Motor neuron (in vitro differentiated cells): ENCODE measurements around the gene LTBP1. TPM values are rescaled to one million over a fixed set of nuclear protein-coding genes. Genes with fewer than 3 reads are reported as not detected.
"Not testable (repeated sequence)": the region's sequence is repeated elsewhere in the genome, so short reads cannot be mapped to it uniquely, and the experiment has no call there.

Experiments
- ATAC-seq, 8 experiments: fragments of 200-7000 bp; cut with Tn5 transposase; replicated peaks in 6 of 8; 2 replicates each; pipeline ENCODE4 v1.8.0; 2021; ENCODE audit warnings: mild to moderate bottlenecking in 8 of 8, moderate library complexity in 8 of 8
- H3K27ac ChIP-seq, 2 donors: fragments of 250-450 bp; sonication (Bioruptor Pico); 2 replicates each; pipeline ENCODE4 v1.9.0; 2021; ENCODE audit warnings: antibody characterized with exemption in 2 of 2, mild to moderate bottlenecking in 2 of 2, moderate library complexity in 1 of 2
- H3K4me1 ChIP-seq, 2 donors: fragments of 250-450 bp; sonication (Bioruptor Pico); replicated peaks in 1 of 2; 2 replicates each; pipeline ENCODE4 v1.6.1; 2021; ENCODE audit warnings: antibody characterized with exemption in 2 of 2, mild to moderate bottlenecking in 2 of 2, moderate library complexity in 1 of 2
- H3K4me3 ChIP-seq, 5 donors: fragments of 250-450 bp; sonication (Bioruptor Pico); 2 replicates each; pipeline ENCODE4 v1.9.0; 2021; ENCODE audit warnings: antibody characterized with exemption in 5 of 5, mild to moderate bottlenecking in 5 of 5, moderate library complexity in 4 of 5
- WGBS, 10 experiments: fragments of 450-650 bp; shearing (Covaris generic); methylation state at CpG; one replicate each; pipeline ENCODE4 v1.0.0; 2022; 5-methylcytosine and 5-hydroxymethylcytosine counted together
- in situ Hi-C, 9 experiments: fragments of 400-800 bp; cut with MboI; loops; one replicate each; pipeline ENCODE4 v1.15.0; 2021; ENCODE audit warnings: low sequenced_read_pairs in 9 of 9, low pct_unique_long_range_greater_than_20kb in 2 of 9; ENCODE audit not compliant: unreplicated experiment in 9 of 9
- total RNA-seq, 8 experiments: library from RNA; unstranded; fragments of 300-600 nt; gene quantifications; 2 replicates each; pipeline versions ENCODE4 v1.2.3 to v1.2.4, GENCODE V29; 2022

LTBP1 gene
- total RNA-seq, 8 experiments from 2014 or later, result 2.8 to 692 (median 20.8) TPM

GRCh38 chr2:33235559-33235958, 288.8 kb downstream of the LTBP1 start:
- H3K4me3 ChIP-seq, H3K27ac ChIP-seq, ATAC-seq, in situ Hi-C loops, H3K4me1 ChIP-seq: not testable (repeated sequence)
- 80 to 100% methylated on average over 1 of the region's 1 CpG; no CpG with 5 or more reads in 8 of the 10 experiments for WGBS, 10 experiments

- no peak for ATAC-seq
- in situ Hi-C loops, result no loop called here
These were observed 290.0 kb downstream of the LTBP1 start for GRCh38 chr2:33236482-33237385.

GRCh38 chr2:33238111-33238510, 291.4 kb downstream of the LTBP1 start:
- ATAC-seq, result peak in 2 of 8 experiments; percentile 47 to 60
- in situ Hi-C loops, result no loop called here
- H3K4me1 ChIP-seq, result no peaks in the 10 kb centered on the region
- no peak overlapping the region for H3K4me3 ChIP-seq
- 47 to 95% (median 82%) methylated on average over 1 to 2 of the region's 2 CpGs; no CpG with 5 or more reads in 2 of the 10 experiments for WGBS, 10 experiments
- H3K27ac ChIP-seq, result no peak overlapping the region

More at GRCh38 chr2:33236482-33237385, 290.0 kb downstream of the LTBP1 start:
- 39 to 100% (median 83%) methylated on average over 1 to 5 of the region's 5 CpGs for WGBS, 10 experiments
- Histone ChIP-seq H3K27ac (no peak overlapping the region), H3K4me1 (no peaks in the 10 kb centered on the region), H3K4me3 (no peak overlapping the region)

- no peak overlapping the region for H3K4me3 ChIP-seq
- in situ Hi-C loops, result no loop called here
- ATAC-seq, result no peak
- H3K27ac ChIP-seq, result no peak overlapping the region
- WGBS, 10 experiments, result 52 to 100% (median 70%) methylated on average over 1 to 4 of the region's 4 CpGs
- no peaks in the 10 kb centered on the region for H3K4me1 ChIP-seq
These were observed 293.4 kb downstream of the LTBP1 start for GRCh38 chr2:33240178-33240577.

- Histone ChIP-seq H3K27ac (no peak overlapping the region), H3K4me1 (no peaks in the 10 kb centered on the region), H3K4me3 (no peak overlapping the region)
- ATAC-seq, result no peak
- in situ Hi-C loops, result no loop called here
- WGBS, 10 experiments, result 85 to 100% (median 93%) methylated on average over 1 to 5 of the region's 5 CpGs
These were observed 294.3 kb downstream of the LTBP1 start for GRCh38 chr2:33241072-33241471.

- ATAC-seq, result no peak
- H3K4me1 ChIP-seq, result no peaks in the 10 kb centered on the region
- no peak overlapping the region for H3K4me3 ChIP-seq
- WGBS, 10 experiments, result 78 to 100% (median 92%) methylated on average over 1 to 3 of the region's 3 CpGs; no CpG with 5 or more reads in 1 of the 10 experiments
- in situ Hi-C loops, result no loop called here
- no peak overlapping the region for H3K27ac ChIP-seq
These were observed 294.8 kb downstream of the LTBP1 start for GRCh38 chr2:33241581-33241980.

- no peak overlapping the region for H3K4me3 ChIP-seq
- ATAC-seq, result peak in 1 of 8 experiments; percentile 31
- WGBS, 10 experiments, result 17 to 100% (median 75%) methylated on average over 1 of the region's 1 CpG; no CpG with 5 or more reads in 5 of the 10 experiments
- H3K27ac ChIP-seq, result no peak overlapping the region
- in situ Hi-C loops, result no loop called here
- H3K4me1 ChIP-seq, result no peaks in the 10 kb centered on the region
These were observed 296.1 kb downstream of the LTBP1 start for GRCh38 chr2:33242845-33243244.

- H3K4me3 ChIP-seq, result no peak overlapping the region
- 49 to 100% (median 97%) methylated on average over 1 to 3 of the region's 4 CpGs; no CpG with 5 or more reads in 2 of the 10 experiments for WGBS, 10 experiments
- in situ Hi-C loops, result no loop called here
- no peak for ATAC-seq
- no peak overlapping the region for H3K27ac ChIP-seq
- no peaks in the 10 kb centered on the region for H3K4me1 ChIP-seq
These were observed 299.7 kb downstream of the LTBP1 start for GRCh38 chr2:33246432-33246831.

- Histone ChIP-seq H3K27ac (no peak overlapping the region), H3K4me1 (no peaks in the 10 kb centered on the region), H3K4me3 (no peak overlapping the region)
- 86 to 100% (median 100%) methylated on average over 1 of the region's 1 CpG; no CpG with 5 or more reads in 2 of the 10 experiments for WGBS, 10 experiments
- ATAC-seq, result no peak
- in situ Hi-C loops, result no loop called here
These were observed 300.6 kb downstream of the LTBP1 start for GRCh38 chr2:33247365-33247764.

GRCh38 chr2:33250417-33251029, 303.8 kb downstream of the LTBP1 start:
- Histone ChIP-seq H3K27ac (no peak overlapping the region), H3K4me1 (no peaks in the 10 kb centered on the region), H3K4me3 (no peak overlapping the region)
- in situ Hi-C loops, result no loop called here
- no peak for ATAC-seq
- WGBS, 10 experiments, result 90 to 100% (median 100%) methylated on average over 1 to 4 of the region's 5 CpGs; no CpG with 5 or more reads in 5 of the 10 experiments

GRCh38 chr2:33256162-33256755, 309.5 kb downstream of the LTBP1 start:
- H3K4me3 ChIP-seq, result no peak overlapping the region
- in situ Hi-C loops, result no loop called here
- ATAC-seq, result no peak
- no peak overlapping the region for H3K27ac ChIP-seq
- 85 to 100% (median 95%) methylated on average over 2 to 6 of the region's 6 CpGs; no CpG with 5 or more reads in 1 of the 10 experiments for WGBS, 10 experiments
- H3K4me1 ChIP-seq, result no peaks in the 10 kb centered on the region

GRCh38 chr2:33258387-33258786, 311.6 kb downstream of the LTBP1 start:
- in situ Hi-C loops, result no loop called here

GRCh38 chr2:33262097-33262496, 315.3 kb downstream of the LTBP1 start:
- H3K27ac ChIP-seq, result no peak overlapping the region
- WGBS, 10 experiments, result 73 to 100% (median 81%) methylated on average over 1 to 3 of the region's 4 CpGs; no CpG with 5 or more reads in 2 of the 10 experiments
- ATAC-seq, result no peak
- no peak overlapping the region for H3K4me3 ChIP-seq
- no peaks in the 10 kb centered on the region for H3K4me1 ChIP-seq
- in situ Hi-C loops, result no loop called here

More at GRCh38 chr2:33258387-33258786, 311.6 kb downstream of the LTBP1 start:
- no peak for ATAC-seq
- no peak overlapping the region for H3K27ac ChIP-seq
- no peaks in the 10 kb centered on the region for H3K4me1 ChIP-seq
- H3K4me3 ChIP-seq, result no peak overlapping the region
- WGBS, 10 experiments, result 70 to 100% (median 90%) methylated on average over 1 to 3 of the region's 4 CpGs; no CpG with 5 or more reads in 2 of the 10 experiments
